HEK293 (cell line): ENCODE data around the gene PPM1E.

Experiments used
- BCL6B ChIP-seq: fragments of 450-650 bp; formaldehyde crosslinking; IDR thresholded peaks from 2 replicates; pipeline ENCODE4 v1.5.1; 2017; ENCODE audit warnings: missing biosample characterization, missing genetic modification characterization
- CTCF ChIP-seq: fragments of 450-650 bp; formaldehyde crosslinking; IDR thresholded peaks from 2 replicates; pipeline ENCODE4 v1.5.1; 2016; ENCODE audit warnings: missing biosample characterization, missing genetic modification characterization
- KLF16 ChIP-seq: fragments of 450-650 bp; formaldehyde crosslinking; IDR thresholded peaks from 2 replicates; pipeline ENCODE4 v1.5.1; 2017; ENCODE audit warnings: missing biosample characterization, missing genetic modification characterization
- KLF8 ChIP-seq: fragments of 450-650 bp; formaldehyde crosslinking; IDR thresholded peaks from 2 replicates; pipeline ENCODE4 v1.5.1; 2016; ENCODE audit warnings: missing biosample characterization, missing genetic modification characterization
- PRDM10 ChIP-seq: fragments of 450-650 bp; formaldehyde crosslinking; IDR thresholded peaks from 2 replicates; pipeline ENCODE4 v1.5.1; 2016; ENCODE audit warnings: missing biosample characterization, missing genetic modification characterization
- REST ChIP-seq: fragments of 450-650 bp; formaldehyde crosslinking; IDR thresholded peaks from 2 replicates; pipeline ENCODE4 v1.5.1; 2016; ENCODE audit warnings: missing biosample characterization, missing genetic modification characterization
- SETDB1 ChIP-seq: IDR thresholded peaks from one replicate; pipeline ENCODE4 v1.6.1; 2017; ENCODE audit warnings: mild to moderate bottlenecking, low read length, moderate library complexity, mixed read lengths; ENCODE audit not compliant: insufficient read length
- ZFP3 ChIP-seq: fragments of 450-650 bp; formaldehyde crosslinking; IDR thresholded peaks from 2 replicates; pipeline ENCODE4 v1.5.1; 2016; ENCODE audit warnings: low read depth, missing biosample characterization, missing genetic modification characterization
- ZNF133 ChIP-seq: fragments of 450-650 bp; formaldehyde crosslinking; IDR thresholded peaks from 2 replicates; pipeline ENCODE4 v1.5.1; 2016; ENCODE audit warnings: missing biosample characterization, missing genetic modification characterization
- ZNF184 ChIP-seq: fragments of 450-650 bp; IDR thresholded peaks from 2 replicates; pipeline ENCODE4 v1.5.1; 2018; ENCODE audit warnings: missing biosample characterization, mild to moderate bottlenecking, missing genetic modification characterization
- ZNF580 ChIP-seq: fragments of 450-650 bp; formaldehyde crosslinking; IDR thresholded peaks from 2 replicates; pipeline ENCODE4 v1.5.1; 2016; ENCODE audit warnings: missing biosample characterization, missing genetic modification characterization
- ZNF600 ChIP-seq: fragments of 450-650 bp; formaldehyde crosslinking; IDR thresholded peaks from 2 replicates; pipeline ENCODE4 v1.5.1; 2016; ENCODE audit warnings: missing biosample characterization, missing genetic modification characterization

- no peak for TF ChIP-seq CTCF
- TF ChIP-seq REST (tag by site-specific recombination): no peak
- TF ChIP-seq KLF16 (tag by site-specific recombination): no peak
- TF ChIP-seq ZNF184: no peak
- no peak for TF ChIP-seq PRDM10 (tag by site-specific recombination)
- TF ChIP-seq ZNF580 (tag by site-specific recombination): no peak
- TF ChIP-seq SETDB1: no peak
- TF ChIP-seq ZNF600: no peak
- no peak for TF ChIP-seq ZNF133 (tag by site-specific recombination)
- TF ChIP-seq KLF8 (tag by site-specific recombination): no peak
- no peak for TF ChIP-seq ZFP3 (tag by site-specific recombination)
- no peak for TF ChIP-seq BCL6B (tag by site-specific recombination)
Observed at GRCh38 chr17:58917228-58917627, 161.6 kb downstream of the PPM1E start.
